CD4-positive, alpha-beta memory T cell (primary cell): ENCODE measurements around the gene TTPAL. TPM values are rescaled to one million over a fixed set of nuclear protein-coding genes. Genes with fewer than 3 reads are reported as not detected.

ENCODE experiments used
- CTCF ChIA-PET: fragments of 350-600 bp; sonication (Branson Sonifier 250); formaldehyde crosslinking; loops from one replicate; lab custom pipeline; 2021; ENCODE audit warnings: inconsistent platforms; ENCODE audit not compliant: partially characterized antibody; lab: Charles Lee
- POLR2A ChIA-PET: fragments of 350-600 bp; sonication (Branson Sonifier 250); formaldehyde crosslinking; loops from one replicate; lab custom pipeline; 2021; ENCODE audit not compliant: partially characterized antibody; lab: Charles Lee
- DNase-seq, 5 donors: peaks; one replicate each; pipeline versions ENCODE4 v3.0.0 to v3.0.0-alpha.2; 2020 to 2022; ENCODE audit warnings: mixed read lengths in 1 of 5
- H3K27ac ChIP-seq: one replicate; pipeline ENCODE4 v1.7.0; 2013; ENCODE audit warnings: low read depth, low read length
- H3K27me3 ChIP-seq: 2 replicates; pipeline ENCODE4 v1.7.0; 2013; ENCODE audit warnings: mild to moderate bottlenecking, low read length, moderate library complexity; ENCODE audit not compliant: insufficient read depth
- H3K36me3 ChIP-seq: 2 replicates; pipeline ENCODE4 v1.7.0; 2013; ENCODE audit warnings: mild to moderate bottlenecking, low read length, moderate library complexity; ENCODE audit not compliant: insufficient read depth
- H3K4me1 ChIP-seq: 2 replicates; pipeline ENCODE4 v1.7.0; 2013; ENCODE audit warnings: mild to moderate bottlenecking, low read length, moderate library complexity; ENCODE audit not compliant: insufficient read depth
- H3K4me3 ChIP-seq, 2 donors: one replicate each; pipeline ENCODE4 v1.7.0; 2013; ENCODE audit warnings: low read length in 2 of 2, mild to moderate bottlenecking in 1 of 2
- H3K9me3 ChIP-seq, 2 donors: one replicate each; pipeline ENCODE4 v1.7.0; 2013; ENCODE audit warnings: low read length in 2 of 2, control low read depth in 1 of 2; ENCODE audit not compliant: control insufficient read depth in 1 of 2
- H3K27ac Mint-ChIP-seq, 7 donors: one replicate each; pipeline ENCODE4 v1.8.0; 2020 to 2021; ENCODE audit warnings: mixed read lengths in 7 of 7, mild to moderate bottlenecking in 6 of 7, inconsistent platforms in 3 of 7, moderate library complexity in 3 of 7
- H3K27me3 Mint-ChIP-seq, 2 donors: one replicate each; pipeline ENCODE4 v1.8.0; 2020 to 2021; ENCODE audit warnings: mixed read lengths in 2 of 2
- H3K36me3 Mint-ChIP-seq, 2 donors: one replicate each; pipeline ENCODE4 v1.8.0; 2020 to 2021; ENCODE audit warnings: mixed read lengths in 2 of 2, inconsistent platforms in 1 of 2, mild to moderate bottlenecking in 1 of 2
- H3K4me1 Mint-ChIP-seq, 4 donors: one replicate each; pipeline ENCODE4 v1.8.0; 2020 to 2021; ENCODE audit warnings: mixed read lengths in 4 of 4, mild to moderate bottlenecking in 1 of 4
- H3K4me3 Mint-ChIP-seq, 8 donors: one replicate each; pipeline ENCODE4 v1.8.0; 2020 to 2021; ENCODE audit warnings: mixed read lengths in 8 of 8, mild to moderate bottlenecking in 7 of 8, moderate library complexity in 6 of 8, inconsistent platforms in 3 of 8
- H3K9me3 Mint-ChIP-seq, 8 donors: one replicate each; pipeline ENCODE4 v1.8.0; 2020 to 2021; ENCODE audit warnings: mixed read lengths in 8 of 8, mild to moderate bottlenecking in 5 of 8, inconsistent platforms in 3 of 8, moderate library complexity in 1 of 8
- intact Hi-C: fragments of 100-400 bp; cut with micrococcal nuclease; formaldehyde crosslinking; loops from one replicate; pipeline ENCODE4 v1.15.1; 2023
- polyA plus RNA-seq, 2 donors: library from polyadenylated mRNA; unstranded; fragments of 300-500 nt; fragmentation: Illumina TruSeq; gene quantifications; one replicate each; pipeline ENCODE4 v1.2.3, GENCODE V29; 2021
- total RNA-seq, 2 experiments: library from RNA; stranded (reverse); gene quantifications; one replicate each; pipeline ENCODE4 v1.2.3, GENCODE V29; 2021

TTPAL gene
- total and polyA plus RNA-seq, 4 experiments from 2014 or later = 5.7 to 18.9 (median 14.9) TPM

- H3K27me3 Mint-ChIP-seq = no peaks in the 10 kb centered on the region
- intact Hi-C loops = no loop called here
- Histone ChIP-seq H3K36me3 (peaks cover 72% of the 10 kb centered on the region), H3K27ac (no peak overlapping the region), H3K27me3 (no peaks in the 10 kb centered on the region), H3K4me1 (no peaks in the 10 kb centered on the region), H3K4me3 (no peak overlapping the region), H3K9me3 (no peaks in the 10 kb centered on the region)
- no peak overlapping the region for H3K4me3 Mint-ChIP-seq
- peaks cover 0 to 3% (median 0%) of the 10 kb centered on the region in 4 donors for H3K4me1 Mint-ChIP-seq
- CTCF ChIA-PET = no interaction called here
- H3K9me3 Mint-ChIP-seq = no peaks in the 10 kb centered on the region
- H3K36me3 Mint-ChIP-seq = peaks cover 54 to 73% of the 10 kb centered on the region in 2 donors
- peak overlapping the region in 2 of 7 donors; percentile 6 to 78 for H3K27ac Mint-ChIP-seq
- DNase-seq = no peak
- POLR2A ChIA-PET = interaction anchor here (0.7 to 1.2 kb wide), 2 partner anchors 18 to 28 kb away, joined by 3 to 5 read pairs; partner anchors contain the start of gene SERINC3
Measured at GRCh38 chr20:44502968-44503367, 27.3 kb downstream of the TTPAL start.

GRCh38 chr20:44504402-44505307, 29.0 kb downstream of the TTPAL start:
- no peaks in the 10 kb centered on the region for H3K27me3 ChIP-seq
- Mint-ChIP-seq H3K27ac (peak overlapping the region in 2 of 7 donors; percentile 43 to 60), H3K27me3 (no peaks in the 10 kb centered on the region), H3K4me1 (peaks cover 0 to 2% (median under 1%) of the 10 kb centered on the region in 4 donors), H3K36me3 (peaks cover 51 to 73% of the 10 kb centered on the region in 2 donors), H3K4me3 (no peak overlapping the region), H3K9me3 (no peaks in the 10 kb centered on the region)
- intact Hi-C loops = no loop called here
- H3K4me3 ChIP-seq = no peak overlapping the region
- DNase-seq = no peak
- ChIA-PET CTCF (interaction anchor here (1.3 kb wide), 1 partner anchor 17 kb away, joined by 5 read pairs; the partner anchor contains the start of gene SERINC3), POLR2A (no interaction called here)
- H3K9me3 ChIP-seq = no peaks in the 10 kb centered on the region
- H3K36me3 ChIP-seq = peaks cover 68% of the 10 kb centered on the region
- no peaks in the 10 kb centered on the region for H3K4me1 ChIP-seq
- no peak overlapping the region for H3K27ac ChIP-seq

GRCh38 chr20:44509762-44510161, 34.1 kb downstream of the TTPAL start:
- DNase-seq = no peak
- Histone ChIP-seq H3K27me3 (no peaks in the 10 kb centered on the region), H3K36me3 (peaks cover 41% of the 10 kb centered on the region), H3K4me3 (no peak overlapping the region), H3K4me1 (peaks cover 10% of the 10 kb centered on the region), H3K9me3 (no peaks in the 10 kb centered on the region), H3K27ac (no peak overlapping the region)
- Mint-ChIP-seq H3K4me1 (peaks cover 7 to 28% (median 16%) of the 10 kb centered on the region in 4 donors), H3K27me3 (no peaks in the 10 kb centered on the region), H3K27ac (peak overlapping the region in 1 of 7 donors; percentile 42), H3K9me3 (no peaks in the 10 kb centered on the region), H3K36me3 (peaks cover 44 to 68% of the 10 kb centered on the region in 2 donors), H3K4me3 (no peak overlapping the region)
- ChIA-PET CTCF (no interaction called here), POLR2A (interaction anchor here (1.1 kb wide), 1 partner anchor 8 kb away, joined by 3 read pairs; no protein-coding TSS in a partner anchor)
- intact Hi-C loops = no loop called here

GRCh38 chr20:44513871-44514270, 38.2 kb downstream of the TTPAL start:
- Mint-ChIP-seq H3K27ac (peak overlapping the region in 5 of 7 donors; percentile 25 to 85 (median 56)), H3K9me3 (no peaks in the 10 kb centered on the region), H3K4me1 (peaks cover 26 to 63% (median 40%) of the 10 kb centered on the region in 4 donors), H3K36me3 (peaks cover 28 to 65% of the 10 kb centered on the region in 2 donors), H3K4me3 (peak overlapping the region in 3 of 8 donors; percentile 1 to 55 (median 41)), H3K27me3 (no peaks in the 10 kb centered on the region)
- intact Hi-C loops = no loop called here
- POLR2A ChIA-PET = interaction anchor here (0.8 kb wide), 1 partner anchor 38 kb away, joined by 3 read pairs; the partner anchor contains the start of gene TTPAL
- CTCF ChIA-PET = no interaction called here
- H3K27ac ChIP-seq = no peak overlapping the region
- H3K9me3 ChIP-seq = no peaks in the 10 kb centered on the region
- peaks cover 33% of the 10 kb centered on the region for H3K36me3 ChIP-seq
- H3K4me1 ChIP-seq = peaks cover 37% of the 10 kb centered on the region
- no peaks in the 10 kb centered on the region for H3K27me3 ChIP-seq
- H3K4me3 ChIP-seq = no peak overlapping the region
- no peak for DNase-seq

- peak overlapping the region in 5 of 7 donors; percentile 13 to 75 (median 61) for H3K27ac Mint-ChIP-seq
- Histone ChIP-seq H3K4me3 (no peak overlapping the region), H3K4me1 (peaks cover 61% of the 10 kb centered on the region), H3K36me3 (peaks cover 15% of the 10 kb centered on the region), H3K9me3 (no peaks in the 10 kb centered on the region), H3K27me3 (no peaks in the 10 kb centered on the region), H3K27ac (no peak overlapping the region)
- H3K9me3 Mint-ChIP-seq = no peaks in the 10 kb centered on the region
- H3K36me3 Mint-ChIP-seq = peaks cover 18 to 53% of the 10 kb centered on the region in 2 donors
- ChIA-PET POLR2A (no interaction called here), CTCF (no interaction called here)
- DNase-seq = no peak
- intact Hi-C loops = no loop called here
- H3K27me3 Mint-ChIP-seq = no peaks in the 10 kb centered on the region
- peaks cover 38 to 82% (median 59%) of the 10 kb centered on the region in 4 donors for H3K4me1 Mint-ChIP-seq
- H3K4me3 Mint-ChIP-seq = peak overlapping the region in 2 of 8 donors; percentile 23 to 32
Measured at GRCh38 chr20:44516491-44516890, 40.8 kb downstream of the TTPAL start.

GRCh38 chr20:44517454-44517853, 41.8 kb downstream of the TTPAL start:
- H3K36me3 ChIP-seq = peaks cover 10% of the 10 kb centered on the region
- DNase-seq = no peak
- Mint-ChIP-seq H3K4me1 (peaks cover 43 to 88% (median 65%) of the 10 kb centered on the region in 4 donors), H3K36me3 (peaks cover 12 to 50% of the 10 kb centered on the region in 2 donors), H3K27ac (peak overlapping the region in 6 of 7 donors; percentile 19 to 83 (median 73)), H3K27me3 (no peaks in the 10 kb centered on the region), H3K4me3 (peak overlapping the region in 4 of 8 donors; percentile 9 to 32 (median 18)), H3K9me3 (no peaks in the 10 kb centered on the region)
- no peak overlapping the region for H3K4me3 ChIP-seq
- intact Hi-C loops = no loop called here
- peak overlapping the region; percentile 23 for H3K27ac ChIP-seq
- H3K4me1 ChIP-seq = peaks cover 65% of the 10 kb centered on the region
- POLR2A ChIA-PET = interaction anchor here (1.0 kb wide), 1 partner anchor 8 kb away, joined by 3 read pairs; no protein-coding TSS in a partner anchor
- H3K9me3 ChIP-seq = no peaks in the 10 kb centered on the region
- no peaks in the 10 kb centered on the region for H3K27me3 ChIP-seq
- CTCF ChIA-PET = no interaction called here

- no peaks in the 10 kb centered on the region for H3K27me3 Mint-ChIP-seq
- Histone ChIP-seq H3K4me1 (peaks cover 70% of the 10 kb centered on the region), H3K36me3 (peaks cover 7% of the 10 kb centered on the region), H3K27ac (peak overlapping the region; percentile 23), H3K4me3 (no peak overlapping the region), H3K9me3 (no peaks in the 10 kb centered on the region), H3K27me3 (no peaks in the 10 kb centered on the region)
- no peak for DNase-seq
- peaks cover 6 to 42% of the 10 kb centered on the region in 2 donors for H3K36me3 Mint-ChIP-seq
- peak overlapping the region in 2 of 8 donors; percentile 20 to 55 for H3K4me3 Mint-ChIP-seq
- H3K9me3 Mint-ChIP-seq = no peaks in the 10 kb centered on the region
- intact Hi-C loops = no loop called here
- CTCF ChIA-PET = interaction anchor here (0.6 kb wide), 1 partner anchor 11 kb away, joined by 3 read pairs; no protein-coding TSS in a partner anchor
- peaks cover 43 to 88% (median 67%) of the 10 kb centered on the region in 4 donors for H3K4me1 Mint-ChIP-seq
- H3K27ac Mint-ChIP-seq = peak overlapping the region in 5 of 7 donors; percentile 12 to 99 (median 80)
- POLR2A ChIA-PET = interaction anchor here (0.7 to 1.0 kb wide), 2 partner anchors 9 to 1393 kb away, joined by 3 read pairs; no protein-coding TSS in a partner anchor
Measured at GRCh38 chr20:44518248-44518647, 42.6 kb downstream of the TTPAL start.
